Tibial nerve (tissue), 4 donors: ENCODE measurements around the gene RETSAT. TPM values are rescaled to one million over a fixed set of nuclear protein-coding genes. Genes with fewer than 3 reads are reported as not detected.
A peak's percentile ranks its signal among the peaks of the same experiment; 100 is the strongest.

Experiments used
- DNase-seq, 2 donors: peaks; one replicate each; pipeline ENCODE4 v3.0.0-alpha.2; 2019; ENCODE audit warnings: low spot score in 2 of 2
- H3K27ac ChIP-seq, 4 donors: fragments of 200-600 bp; sonication (generic) in 3 of 4; one replicate each; pipeline ENCODE4 v1.5.1; 2017 to 2019; ENCODE audit warnings: mild to moderate bottlenecking in 1 of 4
- H3K27me3 ChIP-seq, 2 donors: fragments of 200-600 bp; sonication (generic) in 1 of 2; one replicate each; pipeline versions ENCODE4 v1.5.1 to v1.6.0; 2017 to 2019
- H3K36me3 ChIP-seq, 3 donors: fragments of 200-600 bp; sonication (generic); one replicate each; pipeline ENCODE4 v1.5.1; 2018 to 2019
- H3K4me1 ChIP-seq, 4 donors: fragments of 200-600 bp; sonication (generic) in 3 of 4; one replicate each; pipeline ENCODE4 v1.5.1; 2017 to 2019
- H3K4me3 ChIP-seq, 4 donors: fragments of 200-600 bp; sonication (generic) in 3 of 4; one replicate each; pipeline ENCODE4 v1.5.1; 2017 to 2019; ENCODE audit warnings: mild to moderate bottlenecking in 1 of 4, moderate library complexity in 1 of 4
- H3K9me3 ChIP-seq, 4 donors: fragments of 200-600 bp; sonication (generic) in 3 of 4; one replicate each; pipeline ENCODE4 v1.5.1; 2017 to 2019
- CTCF ChIP-seq, 5 experiments: fragments of 200-600 bp in 3 of 5; fragments of 450-650 bp in 2 of 5; sonication (generic) in 3 of 5; IDR thresholded peaks; one replicate each; pipeline ENCODE4 v1.5.1; 2016 to 2019; ENCODE audit warnings: antibody characterized with exemption in 5 of 5, mild to moderate bottlenecking in 3 of 5, moderate library complexity in 2 of 5
- EP300 ChIP-seq, 2 donors: sonication (generic); formaldehyde crosslinking; IDR thresholded peaks; one replicate each; pipeline ENCODE4 v1.6.1; 2017; ENCODE audit warnings: antibody characterized with exemption in 2 of 2, mild to moderate bottlenecking in 1 of 2
- POLR2A ChIP-seq, 2 donors: fragments of 450-650 bp; IDR thresholded peaks; one replicate each; pipeline ENCODE4 v1.6.1; 2017; ENCODE audit warnings: antibody characterized with exemption in 2 of 2, mild to moderate bottlenecking in 2 of 2, moderate library complexity in 2 of 2
- WGBS, 2 donors: methylation state at CpG; one replicate each; pipeline ENCODE4 v1.1.5; 2018; 5-methylcytosine and 5-hydroxymethylcytosine counted together
- total RNA-seq, 4 donors: library from RNA; depleted of rRNA; stranded (reverse); fragments of >200 nt; gene quantifications; one replicate each; pipeline ENCODE4 v1.1.0, GENCODE V29; 2016

Gene RETSAT
- total RNA-seq, 4 donors from 2014 or later, result 74.7 to 113 (median 97.5) TPM

- H3K9me3 ChIP-seq, result no peaks in the 10 kb centered on the region
- H3K27ac ChIP-seq, result no peak overlapping the region
- TF ChIP-seq EP300 (IDR thresholded peaks at IDR 0.05), result no peak
- TF ChIP-seq POLR2A (IDR thresholded peaks at IDR 0.05), result no peak
- no peak for TF ChIP-seq CTCF (IDR thresholded peaks at IDR 0.05)
- DNase-seq, result no peak
- H3K36me3 ChIP-seq, result peaks cover 0 to 80% (median 4%) of the 10 kb centered on the region in 3 donors
- 83 to 85% methylated on average over 1 of the region's 1 CpG for WGBS, 2 donors
- H3K4me1 ChIP-seq, result no peaks in the 10 kb centered on the region
- H3K4me3 ChIP-seq, result no peak overlapping the region
- no peaks in the 10 kb centered on the region for H3K27me3 ChIP-seq
These were observed 25.7 kb upstream of the RETSAT start for GRCh38 chr2:85380048-85380447.

- no peak for DNase-seq
- H3K9me3 ChIP-seq, result no peaks in the 10 kb centered on the region
- H3K4me3 ChIP-seq, result no peak overlapping the region
- no peak overlapping the region for H3K27ac ChIP-seq
- 90 to 95% methylated on average over 5 of the region's 5 CpGs for WGBS, 2 donors
- H3K36me3 ChIP-seq, result peaks cover 0 to 75% (median 4%) of the 10 kb centered on the region in 3 donors
- no peak for TF ChIP-seq CTCF (IDR thresholded peaks at IDR 0.05)
- no peak for TF ChIP-seq POLR2A (IDR thresholded peaks at IDR 0.05)
- TF ChIP-seq EP300 (IDR thresholded peaks at IDR 0.05), result no peak
- no peaks in the 10 kb centered on the region for H3K4me1 ChIP-seq
- no peaks in the 10 kb centered on the region for H3K27me3 ChIP-seq
These were observed 23.9 kb upstream of the RETSAT start for GRCh38 chr2:85378257-85378656.

- 84 to 89% methylated on average over 11 of the region's 11 CpGs for WGBS, 2 donors
- TF ChIP-seq EP300 (IDR thresholded peaks at IDR 0.05), result no peak
- Histone ChIP-seq H3K36me3 (peaks cover 0 to 82% (median 4%) of the 10 kb centered on the region in 3 donors), H3K4me1 (no peaks in the 10 kb centered on the region), H3K27ac (no peak overlapping the region), H3K4me3 (no peak overlapping the region), H3K27me3 (no peaks in the 10 kb centered on the region), H3K9me3 (no peaks in the 10 kb centered on the region)
- DNase-seq, result no peak
These were observed 22.8 kb upstream of the RETSAT start for GRCh38 chr2:85377083-85377482.

GRCh38 chr2:85376291-85377065 lies 22.1 kb upstream of the RETSAT start:
- WGBS, 2 donors, result 92 to 94% methylated on average over 5 of the region's 5 CpGs
- Histone ChIP-seq H3K4me1 (no peaks in the 10 kb centered on the region), H3K4me3 (no peak overlapping the region), H3K36me3 (peaks cover 0 to 85% (median 4%) of the 10 kb centered on the region in 3 donors), H3K27me3 (no peaks in the 10 kb centered on the region), H3K27ac (no peak overlapping the region), H3K9me3 (no peaks in the 10 kb centered on the region)
- no peak for TF ChIP-seq POLR2A (IDR thresholded peaks at IDR 0.05)
- TF ChIP-seq CTCF (IDR thresholded peaks at IDR 0.05), result no peak
- TF ChIP-seq EP300 (IDR thresholded peaks at IDR 0.05), result no peak
- DNase-seq, result no peak

GRCh38 chr2:85371045-85371444 lies 16.7 kb upstream of the RETSAT start:
- H3K36me3 ChIP-seq, result peaks cover 0 to 82% (median 0%) of the 10 kb centered on the region in 3 donors
- H3K4me3 ChIP-seq, result no peak overlapping the region
- WGBS, 2 donors, result 96% methylated on average over 11 of the region's 11 CpGs
- H3K27me3 ChIP-seq, result no peaks in the 10 kb centered on the region
- no peak for DNase-seq
- no peak overlapping the region for H3K27ac ChIP-seq
- H3K9me3 ChIP-seq, result no peaks in the 10 kb centered on the region
- TF ChIP-seq CTCF (IDR thresholded peaks at IDR 0.05) (no peak), EP300 (IDR thresholded peaks at IDR 0.05) (peak in 1 of 2 donors; percentile 17)
- no peaks in the 10 kb centered on the region for H3K4me1 ChIP-seq
